PC-9 (cell line): ENCODE data around the gene PDE3B. TPM values are rescaled to one million over a fixed set of nuclear protein-coding genes. Genes with fewer than 3 reads are reported as not detected.
"Not testable (repeated sequence)": the region's sequence is repeated elsewhere in the genome, so short reads cannot be mapped to it uniquely, and the experiment has no call there.

ENCODE experiments used
- Bru-seq: library from RNA; stranded (reverse); fragments of 400-500 nt; gene quantifications from one replicate; lab custom pipeline; 2021; lab: Mats Ljungman, UMichigan
- BruChase-seq, 2 experiments: library from RNA; stranded (reverse); fragments of 400-500 nt; gene quantifications; one replicate each; lab custom pipeline; 2021; lab: Mats Ljungman, UMichigan
- BruUV-seq: library from RNA; stranded (reverse); fragments of 400-500 nt; replicated peaks from 2 replicates; lab custom pipeline; 2021; lab: Mats Ljungman, UMichigan
- CTCF ChIA-PET: fragments of 300-600 bp; sonication (Branson Sonifier 250); formaldehyde crosslinking; loops from one replicate; lab custom pipeline; 2022; ENCODE audit warnings: antibody characterized with exemption; lab: Charles Lee
- POLR2A ChIA-PET: fragments of 300-600 bp; sonication (Branson Sonifier 250); formaldehyde crosslinking; loops from one replicate; lab custom pipeline; 2022; ENCODE audit warnings: antibody characterized with exemption; ENCODE audit not compliant: unreplicated experiment; lab: Charles Lee
- DNase-seq, 2 experiments: peaks; one replicate each; pipeline versions ENCODE4 v3.0.0 to v3.0.0-alpha.2; 2015 to 2022; ENCODE audit warnings: mixed read lengths in 1 of 2
- H2AFZ ChIP-seq: fragments of 200-600 bp; sonication (generic); 2 replicates; pipeline ENCODE4 v1.8.1; 2017; ENCODE audit warnings: antibody characterized with exemption
- H3F3A ChIP-seq: fragments of 200-600 bp; sonication (generic); 2 replicates; pipeline ENCODE4 v1.8.1; 2017; ENCODE audit warnings: antibody characterized with exemption, mild to moderate bottlenecking, low read depth; ENCODE audit not compliant: insufficient read depth
- H3K27ac ChIP-seq: fragments of 200-600 bp; sonication (generic); 2 replicates; pipeline ENCODE4 v1.6.1; 2016; ENCODE audit warnings: mixed run types
- H3K27me3 ChIP-seq: fragments of 200-600 bp; sonication (generic); 2 replicates; pipeline ENCODE4 v1.6.1; 2016; ENCODE audit warnings: low read depth, mixed run types; ENCODE audit not compliant: insufficient read depth
- H3K36me3 ChIP-seq: fragments of 200-600 bp; sonication (generic); 2 replicates; pipeline ENCODE4 v1.6.1; 2016; ENCODE audit warnings: low read depth, mixed run types
- H3K4me1 ChIP-seq: fragments of 200-600 bp; sonication (generic); replicated peaks from 2 replicates; pipeline ENCODE4 v1.6.1; 2016; ENCODE audit warnings: mixed run types; ENCODE audit not compliant: insufficient read depth
- H3K4me2 ChIP-seq: fragments of 200-600 bp; sonication (generic); 2 replicates; pipeline ENCODE4 v1.6.1; 2017; ENCODE audit warnings: mixed run types
- H3K4me3 ChIP-seq: fragments of 200-600 bp; sonication (generic); 2 replicates; pipeline ENCODE4 v1.6.1; 2016; ENCODE audit warnings: mixed run types
- H3K79me2 ChIP-seq: fragments of 200-600 bp; sonication (generic); 2 replicates; pipeline ENCODE4 v1.6.1; 2017; ENCODE audit warnings: low read depth, mixed run types
- H3K9me2 ChIP-seq: fragments of 200-600 bp; sonication (generic); 2 replicates; pipeline ENCODE4 v1.8.1; 2017; ENCODE audit warnings: mild to moderate bottlenecking; ENCODE audit not compliant: insufficient read depth
- H3K9me3 ChIP-seq: fragments of 200-600 bp; sonication (generic); 2 replicates; pipeline ENCODE4 v1.8.1; 2016; ENCODE audit warnings: low read depth; ENCODE audit not compliant: insufficient read depth
- H4K20me1 ChIP-seq: fragments of 200-600 bp; sonication (generic); 2 replicates; pipeline ENCODE4 v1.8.1; 2017; ENCODE audit not compliant: insufficient read depth
- EZH2 ChIP-seq: fragments of 200-600 bp; sonication (generic); IDR thresholded peaks from 2 replicates; pipeline ENCODE4 v1.8.0; 2017; ENCODE audit warnings: antibody characterized with exemption, low read depth
- intact Hi-C: fragments of 100-400 bp; cut with micrococcal nuclease; formaldehyde crosslinking; loops from one replicate; pipeline ENCODE4 v1.10.0; 2022; ENCODE audit not compliant: unreplicated experiment
- long read RNA-seq: library from polyadenylated mRNA; stranded (forward); transcript quantifications from one replicate; pipeline ENCODE4 v2.0.0, GENCODE V29; 2022
- total RNA-seq: library from RNA; stranded (reverse); gene quantifications from 2 replicates; pipeline ENCODE4 v1.2.3, GENCODE V29; 2021
- TF ChIP-seq, protein P1 (sequence below): fragments of 200-600 bp; sonication (generic); conservative IDR thresholded peaks from 2 replicates; pipeline ENCODE4 v1.6.1; 2017; ENCODE audit warnings: mixed run types, antibody characterized with exemption, mild to moderate bottlenecking, moderate library complexity

The PDE3B gene
- total RNA-seq (not detected in 2 replicates), Bru-seq, nascent RNA (percentile 3 among the genes with signal in this experiment), BruChase-seq, experiment 1, labeled RNA remaining after a 2-hour chase (percentile 4 among the genes with signal in this experiment), BruChase-seq, experiment 2, labeled RNA remaining after a 6-hour chase (percentile 2 among the genes with signal in this experiment)
- long read RNA-seq: 0 reads

DNA sequence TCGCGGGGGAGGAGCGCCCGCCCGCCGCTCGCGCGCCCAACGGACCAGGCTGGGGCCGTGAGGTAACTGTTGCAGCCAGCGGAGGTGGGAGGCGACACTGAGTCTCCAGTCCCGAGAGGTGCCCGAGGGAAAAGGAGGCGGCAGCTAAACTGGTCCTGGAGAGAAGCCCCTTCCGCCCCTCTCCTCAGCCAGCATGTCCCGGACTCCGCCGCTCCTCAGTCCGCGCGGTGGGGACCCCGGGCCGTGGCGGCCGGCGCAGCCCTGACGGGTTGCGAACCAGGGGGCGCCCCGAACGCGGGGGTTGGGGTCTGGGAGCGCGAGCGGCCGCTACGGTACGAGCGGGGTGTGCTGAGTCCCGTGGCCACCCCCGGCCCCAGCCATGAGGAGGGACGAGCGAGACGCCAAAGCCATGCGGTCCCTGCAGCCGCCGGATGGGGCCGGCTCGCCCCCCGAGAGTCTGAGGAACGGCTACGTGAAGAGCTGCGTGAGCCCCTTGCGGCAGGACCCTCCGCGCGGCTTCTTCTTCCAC is at the start of gene PDE3B:
PDE3B (plus strand) TSS at position 108 of the 529 bp plus-strand sequence; CDS start at position 380, 272 bp downstream.
- H3K27me3 ChIP-seq: peaks cover 13% of the 10 kb centered on the region
- peak within 1 kb of the TSS; percentile 75 for H3K4me3 ChIP-seq
- no peaks in the 10 kb centered on the region for H3K9me2 ChIP-seq
- H3K27ac ChIP-seq: no peak within 1 kb of the TSS
- peak within 1 kb of the TSS; percentile 92 for H2AFZ ChIP-seq
- CTCF ChIA-PET: no interaction called here
- H3K4me1 ChIP-seq: no peaks in the 10 kb centered on the region
- no peaks in the 10 kb centered on the region for H3K36me3 ChIP-seq
- no peak for TF ChIP-seq EZH2
- TF ChIP-seq, protein P1, sequence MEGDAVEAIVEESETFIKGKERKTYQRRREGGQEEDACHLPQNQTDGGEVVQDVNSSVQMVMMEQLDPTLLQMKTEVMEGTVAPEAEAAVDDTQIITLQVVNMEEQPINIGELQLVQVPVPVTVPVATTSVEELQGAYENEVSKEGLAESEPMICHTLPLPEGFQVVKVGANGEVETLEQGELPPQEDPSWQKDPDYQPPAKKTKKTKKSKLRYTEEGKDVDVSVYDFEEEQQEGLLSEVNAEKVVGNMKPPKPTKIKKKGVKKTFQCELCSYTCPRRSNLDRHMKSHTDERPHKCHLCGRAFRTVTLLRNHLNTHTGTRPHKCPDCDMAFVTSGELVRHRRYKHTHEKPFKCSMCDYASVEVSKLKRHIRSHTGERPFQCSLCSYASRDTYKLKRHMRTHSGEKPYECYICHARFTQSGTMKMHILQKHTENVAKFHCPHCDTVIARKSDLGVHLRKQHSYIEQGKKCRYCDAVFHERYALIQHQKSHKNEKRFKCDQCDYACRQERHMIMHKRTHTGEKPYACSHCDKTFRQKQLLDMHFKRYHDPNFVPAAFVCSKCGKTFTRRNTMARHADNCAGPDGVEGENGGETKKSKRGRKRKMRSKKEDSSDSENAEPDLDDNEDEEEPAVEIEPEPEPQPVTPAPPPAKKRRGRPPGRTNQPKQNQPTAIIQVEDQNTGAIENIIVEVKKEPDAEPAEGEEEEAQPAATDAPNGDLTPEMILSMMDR: no peak
- BruUV-seq: no TSS peak
- H3K79me2 ChIP-seq: no peaks in the 10 kb centered on the region
- peak within 1 kb of the TSS; percentile 90 for H3K4me2 ChIP-seq
- intact Hi-C loops: no loop called here
- H4K20me1 ChIP-seq: no peaks in the 10 kb centered on the region
- DNase-seq: peak in 1 of 2 experiments; percentile 47
- H3F3A ChIP-seq: no peaks in the 10 kb centered on the region
- POLR2A ChIA-PET: no interaction called here
- no peaks in the 10 kb centered on the region for H3K9me3 ChIP-seq

DNA sequence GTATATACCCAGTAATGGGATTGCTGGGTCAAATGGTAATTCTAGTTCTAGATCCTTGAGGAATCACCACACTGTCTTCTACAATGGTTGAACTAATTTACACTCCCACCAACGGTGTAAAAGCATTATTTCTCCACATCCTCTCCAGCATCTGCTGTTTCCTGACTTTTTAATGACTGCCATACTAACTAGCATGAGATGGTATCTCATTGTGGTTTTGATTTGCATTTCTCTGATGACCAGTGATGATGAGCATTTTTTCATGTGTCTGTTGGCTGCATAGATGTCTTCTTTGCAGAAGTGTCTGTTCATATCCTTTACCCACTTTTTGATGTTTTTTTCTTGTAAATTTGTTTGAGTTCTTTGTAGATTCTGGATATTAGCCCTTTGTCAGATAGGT is 48.3 kb upstream of the PDE3B start:
- H3K4me1 ChIP-seq, POLR2A ChIA-PET, H3K4me3 ChIP-seq, BruUV-seq, H3F3A ChIP-seq, H4K20me1 ChIP-seq, H3K79me2 ChIP-seq, H3K9me3 ChIP-seq, intact Hi-C loops, H2AFZ ChIP-seq, H3K4me2 ChIP-seq, H3K27me3 ChIP-seq, H3K9me2 ChIP-seq, H3K36me3 ChIP-seq, H3K27ac ChIP-seq, DNase-seq: not testable (repeated sequence)
- CTCF ChIA-PET: interaction anchor here (0.6 kb wide), 1 partner anchor 314 kb away, joined by 3 read pairs; no protein-coding TSS in a partner anchor

DNA sequence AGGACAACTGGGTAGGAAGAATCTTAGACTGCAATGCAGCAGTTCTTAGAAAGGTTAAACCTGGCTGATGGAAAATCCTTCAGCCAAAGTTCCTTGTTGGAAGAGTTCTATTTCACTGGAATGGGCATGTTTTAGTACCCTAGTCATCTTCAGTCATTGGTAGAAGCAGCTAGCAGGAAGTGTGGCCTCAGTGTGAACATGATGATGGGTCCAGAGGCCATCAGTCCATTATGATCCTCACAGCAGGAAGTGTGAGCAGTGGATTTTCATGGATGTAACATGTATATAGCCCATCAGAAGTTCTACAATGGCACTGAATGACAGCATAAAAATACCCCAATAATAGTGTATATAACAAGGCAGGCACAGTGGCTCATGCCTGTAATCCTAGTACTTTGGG is 35.9 kb upstream of the PDE3B start:
- no peaks in the 10 kb centered on the region for H3K9me2 ChIP-seq
- no peak overlapping the region for H3K4me2 ChIP-seq
- H3K9me3 ChIP-seq: no peaks in the 10 kb centered on the region
- no peaks in the 10 kb centered on the region for H4K20me1 ChIP-seq
- no peaks in the 10 kb centered on the region for H3F3A ChIP-seq
- no peak for TF ChIP-seq EZH2
- TF ChIP-seq, protein P1: no peak
- CTCF ChIA-PET: no interaction called here
- no peaks in the 10 kb centered on the region for H3K36me3 ChIP-seq
- no peak for DNase-seq
- POLR2A ChIA-PET: no interaction called here
- H3K79me2 ChIP-seq: no peaks in the 10 kb centered on the region
- intact Hi-C loops: no loop called here
- H3K4me1 ChIP-seq: no peaks in the 10 kb centered on the region
- H3K27ac ChIP-seq: no peak overlapping the region
- no peak overlapping the region for H2AFZ ChIP-seq
- BruUV-seq: no TSS peak
- no peaks in the 10 kb centered on the region for H3K27me3 ChIP-seq
- H3K4me3 ChIP-seq: no peak overlapping the region
